ENCODE results near the gene MBOAT7. TPM values are rescaled to one million over a fixed set of nuclear protein-coding genes. Genes with fewer than 3 reads are reported as not detected.
A peak's percentile ranks its signal among the peaks of the same experiment; 100 is the strongest.

The MBOAT7 gene
- polyA plus RNA-seq, 2 of the 4 experiments (the other 2 are of a cell fraction), result 42.1 to 142 TPM

- ATAC-seq (no peak), FAIRE-seq (no peak), DNase-seq (ENCODE audit: low read depth in 1 of 2, low spot score in 1 of 2) (no peak)
- WGBS (ENCODE audit: missing lambda C conversion rate), result 86% methylated on average over 21 of the region's 21 CpGs
- POLR2A ChIA-PET, result interaction anchor here (1.0 to 1.7 kb wide), 3 partner anchors 20 to 32 kb away, joined by 3 to 10 read pairs (median 7); partner anchors contain the start of genes CNOT3, MBOAT7 and RPS9
- CTCF ChIA-PET, result interaction anchor here (0.6 to 12.1 kb wide), 47 partner anchors 10 to 376 kb away, joined by 3 to 295 read pairs (median 4); partner anchors contain the start of genes CNOT3, LENG1, LILRB5 and MBOAT7
- Histone ChIP-seq H3K9me3 (no peaks in the 10 kb centered on the region), H3K4me1 (peaks cover 12% of the 10 kb centered on the region; the same call in 2 of the 3 replicates), H3K27ac (no peak overlapping the region), H3K4me3 (no peak overlapping the region), H3K4me2 (no peak overlapping the region)
- TF ChIP-seq EHMT2 (IDR thresholded peaks at IDR 0.05; ENCODE audit: low read depth) (no peak), CBX8 (IDR thresholded peaks at IDR 0.05) (no peak), BHLHE40 (IDR thresholded peaks at IDR 0.05; ENCODE audit: low read depth, low read length) (no peak), HOXA7 (CRISPR knock-in tag; IDR thresholded peaks at IDR 0.05) (no peak), HOXB5 (CRISPR knock-in tag; IDR thresholded peaks at IDR 0.05) (no peak), ELK1 (IDR thresholded peaks at IDR 0.05; ENCODE audit: low read depth, low read length) (no peak), POLR2AphosphoS2 (conservative IDR thresholded peaks at IDR 0.05; ENCODE audit: low read length) (no peak), JUNB (IDR thresholded peaks at IDR 0.05) (no peak), HOXB13 (CRISPR knock-in tag; IDR thresholded peaks at IDR 0.05; ENCODE audit: low read depth) (no peak), NPAS2 (CRISPR knock-in tag; IDR thresholded peaks at IDR 0.05; ENCODE audit: borderline replicate concordance) (no peak), MAX (IDR thresholded peaks at IDR 0.05) (no peak), KDM5A (IDR thresholded peaks at IDR 0.05) (no peak), JUN (IDR thresholded peaks at IDR 0.05) (no peak), TP53 (CRISPR knock-in tag; IDR thresholded peaks at IDR 0.05) (no peak), POLR2A (IDR thresholded peaks at IDR 0.05; ENCODE audit: low read length) (no peak), TFCP2L1 (CRISPR knock-in tag; IDR thresholded peaks at IDR 0.05) (no peak), KDM1A (IDR thresholded peaks at IDR 0.05; ENCODE audit: low read depth) (no peak)
These were observed 20.1 kb downstream of the MBOAT7 start for GRCh38 chr19:54169149-54169740.

GRCh38 chr19:54168174-54168917 lies 21.0 kb downstream of the MBOAT7 start:
- ATAC-seq (peak; percentile 82 to 87), FAIRE-seq (peak; percentile 84), DNase-seq (ENCODE audit: low read depth in 1 of 2, low spot score in 1 of 2) (peak; percentile 92 to 95)
- no peaks in the 10 kb centered on the region for H3K9me3 ChIP-seq
- H3K27ac ChIP-seq, result peak overlapping the region in 1 of 2 experiments; percentile 52; a peak in 2 of 6 replicates
- CTCF ChIA-PET, result interaction anchor here (0.6 to 12.1 kb wide), 46 partner anchors 9 to 363 kb away, joined by 3 to 295 read pairs (median 4); partner anchors contain the start of genes CNOT3, LENG1, LILRB5 and MBOAT7
- WGBS (ENCODE audit: missing lambda C conversion rate), result 30% methylated on average over 25 of the region's 25 CpGs
- H3K4me1 ChIP-seq, result peaks cover 14% of the 10 kb centered on the region; the same call in 2 of the 3 replicates
- no peak overlapping the region for H3K4me3 ChIP-seq
- peak overlapping the region; percentile 51 for H3K4me2 ChIP-seq
- TF ChIP-seq CTCF (IDR thresholded peaks at IDR 0.05), result peak; percentile 79
- no peak for TF ChIP-seq SREBF2 (IDR thresholded peaks at IDR 0.05)
- no peak for TF ChIP-seq POLR2AphosphoS2 (conservative IDR thresholded peaks at IDR 0.05; ENCODE audit: low read length)
- no peak for TF ChIP-seq REST (IDR thresholded peaks at IDR 0.05)
- TF ChIP-seq POLR2A (IDR thresholded peaks at IDR 0.05; ENCODE audit: low read length), result no peak
- TF ChIP-seq RAD21 (conservative IDR thresholded peaks at IDR 0.05 in 1 of 2, IDR thresholded peaks at IDR 0.05 in 1 of 2), result peak; percentile 71 to 73
- peak; percentile 29; the same call in 1 of the 2 replicates for TF ChIP-seq MAX (IDR thresholded peaks at IDR 0.05)
- TF ChIP-seq SMC3 (IDR thresholded peaks at IDR 0.05), result peak; percentile 75
- POLR2A ChIA-PET, result interaction anchor here (1.0 to 1.7 kb wide), 3 partner anchors 21 to 33 kb away, joined by 3 to 10 read pairs (median 7); partner anchors contain the start of genes CNOT3, MBOAT7 and RPS9

All from A549 (cell line).